GM18861 (cell line): ENCODE measurements around the gene SPEM2.

Experiments
- ATAC-seq: cut with Tn5 transposase; IDR thresholded peaks from one replicate; pipeline ENCODE4 v1.9.1; 2021; ENCODE audit not compliant: unreplicated experiment

Gene SPEM2

DNA sequence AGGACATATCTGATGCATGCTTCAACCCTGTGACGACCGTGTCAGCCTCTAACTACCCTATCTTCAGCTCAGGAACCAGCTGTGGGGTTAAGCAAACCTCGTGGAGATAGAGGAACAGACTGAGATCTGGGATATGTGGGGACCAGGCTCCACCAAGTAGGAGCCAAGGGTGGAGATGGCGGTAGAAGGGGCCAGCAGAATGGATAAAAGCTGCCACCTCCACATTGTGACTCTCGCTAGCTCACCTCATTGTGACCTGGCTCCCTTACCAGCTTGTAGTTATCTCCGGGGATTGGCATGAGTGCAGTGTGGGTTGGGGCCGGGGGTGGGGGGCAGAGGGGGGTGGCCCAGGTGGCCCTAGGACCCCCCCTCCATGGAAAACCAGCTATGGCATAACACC lies at the start of gene SPEM2:
SPEM2 (plus strand) TSS at position 301 of the 400 bp plus-strand sequence; CDS start at position 374, 73 bp downstream.
- no peak for ATAC-seq

DNA sequence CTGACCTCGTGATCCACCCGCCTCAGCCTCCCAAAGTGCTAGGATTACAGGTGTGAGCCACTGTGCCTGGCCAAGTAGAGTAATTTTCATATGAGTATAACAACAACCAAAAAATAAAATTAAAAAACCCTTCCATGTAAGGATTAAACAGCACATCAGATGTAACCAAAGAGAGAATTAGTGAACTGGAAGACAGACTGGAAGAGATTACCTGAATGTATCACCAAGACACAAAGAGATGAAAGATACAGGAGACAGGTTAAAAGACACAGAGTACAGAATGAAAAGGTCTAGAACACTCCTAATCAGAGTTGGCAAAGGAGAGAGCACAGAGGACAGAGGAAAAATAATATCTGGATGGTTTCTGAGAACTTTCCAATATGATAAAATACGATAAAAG lies 46.3 kb upstream of the SPEM2 start:
- no peak for ATAC-seq

DNA sequence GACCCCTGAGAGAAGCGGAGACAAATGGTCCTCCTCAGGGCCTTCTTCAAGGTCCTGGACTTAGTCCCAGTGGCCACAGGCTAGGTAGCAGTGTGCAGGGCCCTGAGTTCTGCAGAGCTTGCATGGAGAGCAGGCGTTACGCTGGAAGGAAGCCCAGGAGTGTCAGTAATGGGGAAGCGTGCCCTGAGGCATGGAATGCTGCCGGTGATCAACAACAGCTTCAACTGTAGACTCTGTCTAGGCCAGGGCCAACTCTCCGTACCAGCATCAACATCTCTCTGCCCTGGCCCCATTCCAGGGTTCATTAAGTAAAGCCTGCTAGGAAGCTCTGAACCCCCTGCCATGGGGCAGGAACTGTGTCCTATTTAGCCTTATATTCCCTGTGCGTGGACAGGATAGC lies 45.1 kb upstream of the SPEM2 start:
- ATAC-seq, result no peak

DNA sequence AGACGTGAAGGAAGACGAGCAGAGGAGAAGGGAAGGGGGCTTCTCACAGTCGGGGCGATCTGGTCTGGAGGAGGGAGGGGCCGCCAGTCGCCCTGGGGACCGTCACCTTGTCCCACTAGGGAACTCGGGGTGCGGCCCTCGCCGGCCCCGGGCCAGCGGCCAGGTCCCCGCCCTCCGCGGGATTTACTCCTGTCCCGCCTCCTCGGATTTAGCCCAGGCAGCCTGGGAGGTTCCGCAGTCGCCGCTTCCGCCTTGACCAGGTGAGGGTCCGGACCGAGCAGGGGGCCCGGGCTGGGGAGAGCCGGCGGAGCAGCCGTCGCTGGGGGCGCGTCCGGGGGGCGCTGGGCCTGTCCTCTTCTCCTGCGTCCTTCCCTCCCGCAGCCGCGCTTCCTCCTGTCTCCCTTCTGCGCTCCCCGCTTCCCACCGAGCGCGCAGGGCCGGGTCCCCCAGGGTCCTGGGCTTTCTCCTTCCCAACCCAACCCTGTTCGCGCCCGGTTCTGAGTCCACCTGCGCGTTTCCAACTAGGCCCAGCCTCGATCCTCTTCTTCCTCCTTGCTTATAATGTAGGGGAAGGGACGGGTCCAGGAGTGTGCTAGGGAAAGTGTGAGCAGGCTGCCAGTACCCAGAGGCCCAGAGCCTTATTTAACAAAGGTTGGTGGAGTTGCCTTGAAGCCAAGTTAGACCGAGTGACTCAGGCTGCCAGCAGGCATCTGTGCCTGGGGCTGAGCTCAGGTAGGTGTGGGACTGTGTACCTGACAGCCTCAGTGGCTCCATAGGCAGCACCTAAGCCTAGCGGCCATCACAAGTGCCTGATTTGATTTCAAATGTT lies 44.3 kb upstream of the SPEM2 start, which contains the start of gene TNK1:
TNK1 (plus strand) TSS at position 235 of the 829 bp plus-strand sequence. CDS start 1,838 bp downstream, outside the sequence.
- ATAC-seq, result no peak

DNA sequence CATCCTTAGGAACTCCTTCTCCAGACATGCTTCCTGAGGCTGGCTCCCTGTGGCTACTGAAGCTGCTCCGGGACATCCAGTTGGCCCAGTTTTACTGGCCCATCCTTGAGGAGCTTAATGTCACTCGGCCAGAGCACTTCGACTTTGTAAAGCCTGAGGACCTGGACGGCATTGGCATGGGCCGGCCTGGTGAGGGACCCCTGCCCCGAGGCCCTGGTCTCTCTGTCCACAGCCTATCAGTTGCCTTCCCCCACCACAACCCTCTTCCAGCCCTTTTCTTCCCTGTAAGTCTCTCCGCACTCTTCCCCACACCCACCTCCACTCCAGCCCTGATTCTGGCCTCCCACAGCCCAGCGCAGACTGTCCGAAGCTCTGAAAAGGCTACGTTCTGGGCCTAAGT lies 42.5 kb upstream of the SPEM2 start:
- no peak for ATAC-seq

DNA sequence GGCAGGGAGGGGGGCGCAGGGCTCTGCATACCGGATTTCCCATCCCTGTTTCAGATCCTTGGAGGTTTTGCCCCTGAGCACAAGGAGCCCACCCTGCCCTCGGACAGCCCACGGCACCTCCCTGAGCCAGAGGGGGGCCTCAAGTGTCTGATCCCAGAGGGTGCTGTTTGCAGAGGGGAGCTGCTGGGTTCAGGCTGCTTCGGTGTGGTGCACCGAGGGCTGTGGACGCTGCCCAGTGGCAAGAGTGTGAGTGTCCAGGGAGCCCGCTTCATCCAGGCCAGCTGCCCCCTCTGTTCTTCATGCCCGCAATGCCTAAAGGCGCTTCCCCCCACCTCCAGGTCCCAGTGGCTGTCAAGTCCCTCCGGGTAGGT lies 42.1 kb upstream of the SPEM2 start:
- ATAC-seq, result no peak

DNA sequence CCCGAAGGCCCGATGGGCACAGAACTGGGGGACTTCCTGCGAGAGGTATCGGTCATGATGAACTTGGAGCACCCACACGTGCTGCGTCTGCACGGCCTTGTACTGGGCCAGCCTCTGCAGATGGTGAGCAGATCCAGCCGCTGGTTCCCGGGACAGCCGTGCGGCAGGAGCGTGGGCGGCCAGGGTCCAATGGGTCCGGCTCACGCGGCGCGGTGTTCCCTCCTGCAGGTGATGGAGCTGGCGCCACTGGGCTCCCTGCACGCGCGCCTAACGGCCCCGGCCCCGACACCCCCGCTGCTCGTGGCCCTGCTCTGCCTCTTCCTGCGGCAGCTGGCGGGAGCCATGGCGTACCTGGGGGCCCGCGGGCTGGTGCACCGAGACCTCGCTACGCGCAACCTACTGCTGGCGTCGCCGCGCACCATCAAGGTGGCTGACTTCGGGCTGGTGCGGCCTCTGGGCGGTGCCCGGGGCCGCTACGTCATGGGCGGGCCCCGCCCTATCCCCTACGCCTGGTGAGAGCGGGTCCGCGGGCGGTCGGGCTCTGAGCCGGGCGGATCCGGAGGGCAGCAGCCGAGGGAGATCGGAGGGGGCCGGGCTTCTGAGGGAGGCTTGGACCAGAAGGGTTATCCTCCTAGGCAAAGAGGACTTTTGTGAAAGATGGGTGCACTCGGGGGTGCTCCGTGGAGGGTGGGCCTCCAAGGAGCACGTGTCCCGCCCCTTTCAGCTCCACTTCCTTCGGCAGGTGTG lies 41.5 kb upstream of the SPEM2 start:
- no peak for ATAC-seq

DNA sequence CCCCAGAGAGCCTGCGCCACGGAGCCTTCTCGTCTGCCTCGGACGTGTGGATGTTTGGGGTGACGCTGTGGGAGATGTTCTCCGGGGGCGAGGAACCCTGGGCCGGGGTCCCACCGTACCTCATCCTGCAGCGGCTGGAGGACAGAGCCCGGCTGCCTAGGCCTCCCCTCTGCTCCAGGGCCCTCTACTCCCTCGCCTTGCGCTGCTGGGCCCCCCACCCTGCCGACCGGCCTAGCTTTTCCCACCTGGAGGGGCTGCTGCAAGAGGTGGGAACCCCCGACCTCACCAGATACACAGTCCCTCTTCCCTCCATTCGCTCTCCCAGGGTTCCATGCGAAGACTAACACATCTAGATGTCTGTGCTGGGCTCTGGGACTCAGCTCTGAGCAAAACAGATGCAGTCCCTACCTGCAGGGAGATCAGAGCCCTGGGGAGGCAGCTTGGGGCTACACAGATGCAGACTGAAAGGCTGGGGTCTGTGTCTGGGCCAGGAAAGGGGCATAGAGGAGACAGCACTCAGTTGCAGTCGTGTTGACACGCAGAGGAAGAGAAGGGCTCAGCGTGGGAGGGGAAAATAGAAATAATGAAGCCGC lies 40.8 kb upstream of the SPEM2 start:
- no peak for ATAC-seq

DNA sequence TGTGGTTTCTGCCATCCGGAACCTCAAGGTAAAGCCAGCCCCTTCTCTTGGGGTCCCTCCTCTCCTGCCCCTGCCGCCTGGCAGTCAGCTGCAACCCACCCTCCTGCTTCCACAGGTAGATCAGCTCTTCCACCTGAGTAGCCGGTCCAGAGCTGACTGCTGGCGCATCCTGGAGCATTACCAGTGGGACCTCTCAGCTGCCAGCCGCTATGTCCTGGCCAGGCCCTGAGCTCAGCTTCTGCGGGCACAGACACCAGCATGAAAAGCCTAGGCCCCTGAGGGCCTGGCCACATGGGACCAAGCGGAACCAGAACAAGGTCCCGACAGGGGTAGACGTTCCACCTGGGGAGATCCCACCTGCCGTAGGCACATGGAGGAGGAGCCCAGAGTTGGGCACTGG lies 36.6 kb upstream of the SPEM2 start:
- no peak for ATAC-seq

DNA sequence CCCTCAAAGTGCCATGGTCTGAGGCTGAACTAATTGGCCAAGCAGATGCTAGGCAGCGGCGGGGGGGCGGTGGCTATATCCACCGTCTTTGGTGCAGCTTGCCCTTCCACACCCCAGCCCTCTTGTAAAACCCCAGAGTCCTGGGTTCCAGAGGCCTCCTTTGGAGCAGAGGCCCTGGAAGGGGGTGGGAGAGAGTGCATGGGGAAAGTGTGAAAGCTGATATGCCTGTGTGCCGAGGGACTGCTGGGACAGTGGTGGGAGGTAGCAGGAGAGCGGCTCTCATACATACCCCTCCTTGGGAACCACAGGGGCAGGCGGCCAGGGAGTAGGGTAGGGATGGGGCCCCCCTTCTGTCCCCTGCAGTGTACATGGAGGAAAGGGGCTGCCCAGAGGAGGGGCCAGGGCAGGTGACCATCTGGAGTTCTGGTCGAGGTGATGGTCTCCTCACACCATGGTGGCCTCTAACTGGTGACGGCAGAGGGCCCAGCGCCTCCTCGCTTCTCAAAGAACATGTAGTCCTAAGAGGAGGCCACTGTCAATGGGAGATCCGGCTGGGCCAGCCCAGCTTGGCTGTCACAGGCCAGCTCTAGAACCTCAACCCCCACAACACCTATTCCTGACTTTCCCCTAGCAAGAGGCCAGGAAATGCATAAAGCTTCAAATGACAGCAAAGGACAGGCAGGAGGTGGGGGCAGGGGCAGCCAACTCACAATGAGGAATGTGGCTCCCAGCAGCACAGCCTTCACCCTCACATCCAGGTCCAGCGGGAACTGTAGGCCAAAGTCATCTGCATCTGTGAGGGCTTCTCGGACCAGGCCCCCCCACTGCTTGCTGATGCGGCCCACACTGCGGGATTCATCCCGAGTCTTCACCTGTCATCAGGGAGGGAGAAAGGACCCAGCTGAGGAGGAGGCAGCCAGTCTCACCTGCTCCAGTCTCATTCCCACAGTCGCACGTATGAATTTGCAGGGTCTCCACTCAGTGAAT lies 35.2 kb upstream of the SPEM2 start:
- ATAC-seq, result no peak

DNA sequence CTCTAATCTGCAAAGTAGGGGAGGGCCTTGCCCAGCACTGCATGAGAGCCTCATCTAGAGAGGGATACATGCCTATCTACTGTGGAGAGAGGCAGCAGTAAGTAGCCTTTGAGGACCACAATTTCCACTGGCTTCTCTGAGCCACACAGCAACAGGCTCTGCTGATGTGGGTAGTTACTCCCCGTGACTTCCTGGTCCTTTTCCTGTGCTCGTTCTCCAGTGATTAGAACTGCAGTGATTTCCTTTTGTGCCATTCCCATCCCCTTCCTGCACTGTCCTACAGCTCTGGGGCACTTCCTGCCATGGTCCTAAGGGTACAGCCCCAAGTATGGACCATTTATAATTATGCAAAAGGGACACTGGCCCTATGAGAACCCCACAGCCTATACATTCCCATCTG lies 34.1 kb upstream of the SPEM2 start:
- no peak for ATAC-seq

DNA sequence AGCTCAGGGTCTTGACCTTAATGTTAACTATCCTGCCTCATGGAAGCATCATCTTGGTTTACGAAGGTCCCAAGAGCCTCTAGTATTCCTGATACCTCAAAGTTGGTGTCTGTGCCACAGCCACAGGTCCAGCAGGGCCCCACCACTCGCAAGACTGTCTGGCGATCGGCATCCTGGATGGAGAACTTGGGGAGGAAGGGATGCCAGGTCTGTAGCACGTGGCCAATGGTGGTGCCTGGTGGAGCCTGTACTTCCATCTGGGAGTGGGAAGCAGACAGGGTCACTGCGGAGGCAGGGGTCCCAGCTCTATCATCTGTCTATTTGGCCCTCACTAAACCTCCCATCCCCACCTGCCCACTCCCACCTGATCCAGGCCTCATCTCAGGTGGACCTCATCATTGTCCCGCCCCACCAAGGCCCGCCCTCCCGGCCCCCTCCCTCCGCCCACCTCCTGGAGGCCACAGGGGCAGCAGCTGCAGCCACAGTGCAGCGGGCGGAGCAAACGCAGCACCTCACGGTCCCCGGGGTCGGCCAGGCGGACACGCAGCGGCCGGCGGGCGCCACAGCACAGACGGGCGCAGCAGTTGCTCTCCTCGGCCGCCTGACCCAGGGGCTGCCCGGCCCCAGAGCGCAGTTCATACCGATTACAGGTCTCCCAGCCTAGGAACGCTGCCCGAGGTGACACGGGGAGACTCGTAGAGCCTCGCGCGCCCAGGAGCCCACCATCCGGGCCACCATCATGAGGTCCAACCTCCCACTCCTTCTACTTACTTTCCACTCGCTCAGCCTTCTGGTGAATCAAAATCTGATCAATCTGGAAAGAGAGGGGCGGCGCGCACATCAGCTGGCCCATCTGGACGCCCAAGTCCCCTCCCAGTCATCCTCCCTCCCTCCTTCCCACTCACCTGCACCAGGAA lies 32.5 kb upstream of the SPEM2 start:
- ATAC-seq, result no peak

DNA sequence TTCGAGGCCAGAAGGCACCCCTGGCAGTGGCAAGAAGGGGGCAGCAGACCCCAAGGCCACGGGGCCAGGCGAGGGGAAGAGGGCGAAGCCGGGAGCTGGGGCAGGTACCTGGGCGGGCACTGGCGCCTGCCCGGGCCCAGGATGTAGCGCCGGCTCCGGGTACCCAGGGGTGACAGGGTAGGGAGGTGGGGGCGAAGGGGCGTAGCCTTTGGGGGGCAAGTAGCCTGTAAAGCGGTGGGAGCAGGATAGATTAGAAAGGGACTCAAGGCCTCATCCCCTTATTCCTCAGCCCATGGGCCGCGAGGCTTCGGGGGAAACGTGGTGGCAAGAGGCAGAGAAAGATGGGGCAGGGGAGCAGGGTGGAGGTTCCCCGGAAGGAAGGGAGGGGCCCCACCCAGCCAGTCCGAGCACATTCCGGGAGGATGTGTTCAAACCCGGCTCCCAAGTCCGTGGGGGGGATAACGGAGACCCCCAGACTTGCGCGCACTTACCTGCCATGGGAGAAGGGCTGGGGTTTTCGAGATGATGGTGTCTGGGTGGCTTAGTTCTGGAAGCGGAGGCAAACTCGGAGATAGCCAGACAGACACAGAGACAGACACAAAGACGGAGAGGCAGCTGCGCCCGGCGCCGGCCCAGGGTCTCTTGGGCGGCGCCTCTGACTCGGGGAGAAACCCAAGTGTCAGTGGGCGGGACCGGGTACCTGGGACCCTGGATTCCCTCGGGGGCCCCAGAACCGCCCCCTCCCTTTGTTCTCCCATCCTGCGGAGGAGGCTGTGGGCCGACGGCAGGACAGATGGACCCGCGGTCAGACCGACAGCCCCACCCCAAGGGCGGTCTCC lies 31.6 kb upstream of the SPEM2 start:
- peak; percentile 26 for ATAC-seq

DNA sequence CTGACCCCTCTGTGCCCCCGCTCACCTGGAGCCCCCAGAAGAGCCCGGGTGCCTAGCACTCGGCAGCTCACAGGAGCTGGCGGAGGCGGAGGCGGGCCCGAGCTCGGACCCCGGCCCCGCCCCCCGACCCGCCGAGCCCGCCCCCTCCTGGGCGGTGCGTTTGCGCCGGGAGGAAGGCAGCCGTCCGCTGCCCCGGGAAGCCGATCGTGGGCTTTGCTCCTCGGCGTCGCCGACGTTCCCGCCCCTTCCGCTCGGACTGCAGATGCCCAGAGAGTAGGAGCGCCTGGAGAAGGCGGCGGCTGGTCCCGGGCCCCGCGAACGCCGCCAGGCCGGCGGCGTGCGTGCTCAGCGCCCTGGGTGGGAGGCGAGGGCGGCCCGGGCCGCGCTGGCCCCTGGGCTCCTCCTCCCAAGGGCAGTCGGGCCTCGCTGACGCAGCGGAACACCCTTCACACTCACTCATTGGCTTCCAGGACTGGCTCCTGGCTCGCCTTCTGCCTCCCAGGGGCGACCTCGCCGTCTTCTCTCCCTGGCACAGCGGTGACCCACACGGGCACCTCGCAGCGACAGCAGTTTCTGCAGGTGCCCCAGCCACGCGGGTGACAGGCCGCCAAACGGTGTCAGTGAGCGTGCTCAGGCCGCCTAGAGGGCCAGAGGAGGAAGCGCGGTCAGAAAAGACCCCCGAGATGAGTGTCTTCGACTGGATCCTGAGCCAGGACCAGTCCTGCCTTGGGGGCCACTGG lies 30.8 kb upstream of the SPEM2 start, which contains the start of gene PLSCR3:
PLSCR3 (minus strand) TSS at position 74 of the 740 bp plus-strand sequence. CDS start 415 bp downstream, outside the sequence.
- peak; percentile 71 for ATAC-seq

DNA sequence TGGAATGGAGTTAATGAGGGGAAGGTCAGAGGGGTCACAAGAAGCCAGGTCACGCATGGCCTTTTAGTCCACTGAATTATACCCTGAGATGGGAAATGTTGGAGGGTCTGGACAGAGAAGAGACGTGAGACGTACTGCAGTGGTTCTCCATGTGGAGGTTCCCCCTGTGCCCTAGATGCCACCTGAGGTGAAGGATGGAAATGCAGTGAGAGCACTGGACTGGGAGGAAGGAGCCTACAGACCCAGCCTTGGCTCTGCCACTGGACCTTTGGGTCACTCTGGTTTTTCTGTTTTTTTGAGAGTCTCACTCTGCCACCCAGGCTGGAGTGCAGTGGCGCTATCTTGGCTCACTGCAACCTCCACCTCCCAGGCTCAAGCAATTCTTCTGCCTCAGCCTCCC lies 29.3 kb upstream of the SPEM2 start:
- ATAC-seq, result no peak

DNA sequence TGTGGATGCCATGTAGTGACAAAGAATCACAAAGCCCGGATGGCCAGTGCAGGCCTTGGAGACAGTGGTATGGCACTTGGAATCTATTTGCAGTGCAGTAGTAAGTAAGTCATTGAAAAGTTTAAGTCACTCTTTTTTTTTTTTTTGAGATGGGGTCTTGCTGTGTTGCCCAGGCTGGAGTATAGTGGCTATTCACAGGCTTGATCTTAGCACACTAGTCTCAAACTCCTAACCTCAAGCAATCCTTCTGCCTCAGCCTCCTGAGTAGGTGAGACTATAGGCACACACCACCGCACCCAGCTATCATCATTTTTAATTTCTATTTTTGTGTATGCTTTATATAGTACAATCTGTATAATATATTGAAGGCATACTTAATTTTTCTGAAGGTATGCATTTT lies 26.8 kb upstream of the SPEM2 start:
- no peak for ATAC-seq

DNA sequence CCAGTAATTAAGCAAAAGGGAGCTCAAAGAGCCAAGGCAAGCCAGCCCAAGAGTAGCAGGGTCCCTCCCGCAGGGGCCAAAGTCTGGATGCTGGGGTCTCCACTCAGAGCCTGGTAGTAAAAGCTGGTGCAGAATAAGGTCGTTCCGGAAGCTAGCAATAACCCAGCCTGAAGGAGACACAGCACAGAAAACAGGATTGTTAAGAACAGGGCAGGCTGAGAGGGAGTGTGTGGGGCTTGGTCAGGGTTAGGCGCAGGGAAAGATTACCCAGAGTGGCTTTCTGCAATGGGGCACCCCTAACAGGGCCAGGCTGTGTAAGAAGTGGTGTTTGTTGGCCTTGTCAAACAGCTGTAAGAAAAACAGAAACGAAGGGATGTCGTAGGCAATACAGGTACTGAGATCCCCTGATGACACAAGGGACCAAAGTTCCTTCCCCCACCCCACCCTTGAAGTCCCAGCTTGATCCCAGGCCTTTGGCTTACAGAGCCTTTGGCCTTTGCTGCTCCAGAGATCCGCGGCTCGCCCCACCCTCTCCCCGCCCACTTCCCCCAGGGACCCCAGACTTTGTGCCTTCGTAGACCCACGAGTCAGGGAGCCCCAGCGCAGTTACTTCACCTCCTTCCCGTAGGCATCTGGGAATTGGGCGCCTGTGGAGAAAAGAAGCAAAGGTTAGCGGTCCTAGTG lies 22.2 kb upstream of the SPEM2 start:
- ATAC-seq, result no peak

DNA sequence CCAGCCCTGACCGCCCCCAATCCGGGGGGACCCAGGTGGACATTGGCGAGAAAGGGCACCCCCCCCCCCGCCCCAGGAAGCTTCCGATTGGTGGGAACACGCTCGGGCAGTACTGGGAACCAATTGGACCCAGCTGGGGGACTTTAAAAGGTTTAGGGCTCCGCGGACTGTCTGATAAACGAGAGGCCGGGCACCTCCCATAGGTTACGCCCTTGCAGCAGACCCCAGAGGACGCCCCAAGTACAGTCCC lies 21.8 kb upstream of the SPEM2 start:
- no peak for ATAC-seq
